ENCODE data around the gene PARPBP.

GRCh38 chr12:102118874-102119273 lies 1.1 kb upstream of the PARPBP start:
- TF ChIP-seq CTCF (IDR thresholded peaks at IDR 0.05 in 8 of 11, conservative IDR thresholded peaks at IDR 0.05 in 3 of 11) (no peak), POLR2AphosphoS5 (IDR thresholded peaks at IDR 0.05) (no peak)
